HEK293 (cell line): ENCODE results near the gene SPHK1.

ENCODE experiments used
- CTCF ChIA-PET: fragments of 350-600 bp; formaldehyde crosslinking; extraction: SDS; loops from one replicate; lab custom pipeline; 2021; ENCODE audit warnings: antibody characterized with exemption; lab: Yijun Ruan, JAX
- POLR2A ChIA-PET: fragments of 300-600 bp; formaldehyde crosslinking; extraction: SDS; loops from one replicate; lab custom pipeline; 2020; ENCODE audit warnings: antibody characterized with exemption, inconsistent platforms; lab: Yijun Ruan, JAX
- H3K27ac ChIP-seq: fragments of 200-500 bp; sonication (Bioruptor generic); 2 replicates; pipeline ENCODE4 v1.5.1; 2014; ENCODE audit warnings: low read depth, low read length, control low read depth, inconsistent platforms; ENCODE audit errors: extremely low read depth
- H3K36me3 ChIP-seq, 2 experiments: fragments of 200-500 bp in 1 of 2; sonication (Bioruptor generic) in 1 of 2; 1 replicate in 1 of 2; 2 replicates in 1 of 2; pipeline ENCODE4 v1.5.1; 2014 to 2017; ENCODE audit warnings: inconsistent platforms in 2 of 2, low read length in 2 of 2; ENCODE audit not compliant: control insufficient read depth in 2 of 2, insufficient read depth in 1 of 2
- H3K4me1 ChIP-seq: fragments of 200-500 bp; sonication (Bioruptor generic); 2 replicates; pipeline ENCODE4 v1.5.1; 2014; ENCODE audit warnings: mild to moderate bottlenecking, low read length, inconsistent platforms; ENCODE audit not compliant: control insufficient read depth, insufficient read depth
- H3K4me3 ChIP-seq: 2 replicates; pipeline ENCODE4 v1.5.1; 2011; ENCODE audit warnings: low read depth, mild to moderate bottlenecking, control low read depth, low read length, moderate library complexity
- H3K9me3 ChIP-seq: fragments of 200-500 bp; sonication (Bioruptor generic); 2 replicates; pipeline ENCODE4 v1.5.1; 2014; ENCODE audit warnings: low read depth, low read length, inconsistent platforms; ENCODE audit not compliant: control insufficient read depth, insufficient read depth
- HOXC10 ChIP-seq: sonication (generic); formaldehyde crosslinking; IDR thresholded peaks from 2 replicates; pipeline ENCODE4 v1.8.1; 2023; ENCODE audit warnings: mild to moderate bottlenecking, missing genetic modification reagents
- MYNN ChIP-seq: fragments of 450-650 bp; formaldehyde crosslinking; IDR thresholded peaks from 2 replicates; pipeline ENCODE4 v1.5.1; 2016; ENCODE audit warnings: missing biosample characterization, missing genetic modification characterization, borderline replicate concordance
- SALL2 ChIP-seq: fragments of 450-650 bp; formaldehyde crosslinking; IDR thresholded peaks from 2 replicates; pipeline ENCODE4 v1.5.0; 2017; ENCODE audit warnings: missing biosample characterization, mild to moderate bottlenecking, missing genetic modification characterization, borderline replicate concordance
- ZBTB11 ChIP-seq: fragments of 450-650 bp; formaldehyde crosslinking; conservative IDR thresholded peaks from 2 replicates; pipeline ENCODE4 v1.5.1; 2016; ENCODE audit warnings: low read depth, missing biosample characterization, missing genetic modification characterization
- ZNF157 ChIP-seq: fragments of 450-650 bp; formaldehyde crosslinking; IDR thresholded peaks from 2 replicates; pipeline ENCODE4 v1.5.1; 2016; ENCODE audit warnings: missing biosample characterization, missing genetic modification characterization
- ZNF175 ChIP-seq: fragments of 450-650 bp; formaldehyde crosslinking; IDR thresholded peaks from 2 replicates; pipeline ENCODE4 v1.5.1; 2016; ENCODE audit warnings: missing biosample characterization, missing genetic modification characterization
- ZNF239 ChIP-seq: fragments of 450-650 bp; formaldehyde crosslinking; IDR thresholded peaks from 2 replicates; pipeline ENCODE4 v1.5.1; 2016; ENCODE audit warnings: missing biosample characterization, missing genetic modification characterization
- ZNF311 ChIP-seq: fragments of 450-650 bp; formaldehyde crosslinking; IDR thresholded peaks from 2 replicates; pipeline ENCODE4 v1.5.1; 2017; ENCODE audit warnings: missing biosample characterization, missing genetic modification characterization, borderline replicate concordance
- ZNF366 ChIP-seq: fragments of 450-650 bp; formaldehyde crosslinking; conservative IDR thresholded peaks from 2 replicates; pipeline ENCODE4 v1.5.1; 2016; ENCODE audit warnings: missing biosample characterization, missing genetic modification characterization
- ZNF521 ChIP-seq: fragments of 450-650 bp; formaldehyde crosslinking; IDR thresholded peaks from 2 replicates; pipeline ENCODE4 v1.5.1; 2017; ENCODE audit warnings: missing biosample characterization, mild to moderate bottlenecking, missing genetic modification characterization
- ZNF658 ChIP-seq: fragments of 450-650 bp; formaldehyde crosslinking; IDR thresholded peaks from 2 replicates; pipeline ENCODE4; 2016; ENCODE audit warnings: missing biosample characterization, missing genetic modification characterization
- ZNF776 ChIP-seq: fragments of 450-650 bp; formaldehyde crosslinking; IDR thresholded peaks from 2 replicates; pipeline ENCODE4 v1.5.0; 2017; ENCODE audit warnings: missing biosample characterization, missing genetic modification characterization, borderline replicate concordance
- ZNF777 ChIP-seq: fragments of 450-650 bp; formaldehyde crosslinking; IDR thresholded peaks from 2 replicates; pipeline ENCODE4 v1.5.1; 2017; ENCODE audit warnings: missing biosample characterization, missing genetic modification characterization, borderline replicate concordance
- ZNF843 ChIP-seq: fragments of 450-650 bp; formaldehyde crosslinking; IDR thresholded peaks from 2 replicates; pipeline ENCODE4 v1.5.1; 2016; ENCODE audit warnings: missing biosample characterization, missing genetic modification characterization
- ZSCAN30 ChIP-seq: fragments of 450-650 bp; IDR thresholded peaks from 2 replicates; pipeline ENCODE4 v1.5.1; 2018; ENCODE audit warnings: missing biosample characterization, mild to moderate bottlenecking, missing genetic modification characterization, moderate library complexity
- TF ChIP-seq, protein P1 (sequence below): fragments of 450-650 bp; formaldehyde crosslinking; IDR thresholded peaks from 2 replicates; pipeline ENCODE4 v1.5.1; 2016; ENCODE audit warnings: missing biosample characterization, missing genetic modification characterization
- TF ChIP-seq, protein P2 (sequence below): fragments of 450-650 bp; formaldehyde crosslinking; IDR thresholded peaks from 2 replicates; pipeline ENCODE4 v1.5.1; 2017; ENCODE audit warnings: missing biosample characterization, missing genetic modification characterization
- TF ChIP-seq, protein P3 (sequence below): fragments of 450-650 bp; formaldehyde crosslinking; IDR thresholded peaks from 2 replicates; pipeline ENCODE4 v1.5.1; 2016; ENCODE audit warnings: missing biosample characterization, missing genetic modification characterization
- TF ChIP-seq, protein P4 (sequence below): fragments of 450-650 bp; formaldehyde crosslinking; IDR thresholded peaks from 2 replicates; pipeline ENCODE4 v1.5.1; 2016; ENCODE audit warnings: missing biosample characterization, missing genetic modification characterization, borderline replicate concordance

Gene SPHK1

DNA sequence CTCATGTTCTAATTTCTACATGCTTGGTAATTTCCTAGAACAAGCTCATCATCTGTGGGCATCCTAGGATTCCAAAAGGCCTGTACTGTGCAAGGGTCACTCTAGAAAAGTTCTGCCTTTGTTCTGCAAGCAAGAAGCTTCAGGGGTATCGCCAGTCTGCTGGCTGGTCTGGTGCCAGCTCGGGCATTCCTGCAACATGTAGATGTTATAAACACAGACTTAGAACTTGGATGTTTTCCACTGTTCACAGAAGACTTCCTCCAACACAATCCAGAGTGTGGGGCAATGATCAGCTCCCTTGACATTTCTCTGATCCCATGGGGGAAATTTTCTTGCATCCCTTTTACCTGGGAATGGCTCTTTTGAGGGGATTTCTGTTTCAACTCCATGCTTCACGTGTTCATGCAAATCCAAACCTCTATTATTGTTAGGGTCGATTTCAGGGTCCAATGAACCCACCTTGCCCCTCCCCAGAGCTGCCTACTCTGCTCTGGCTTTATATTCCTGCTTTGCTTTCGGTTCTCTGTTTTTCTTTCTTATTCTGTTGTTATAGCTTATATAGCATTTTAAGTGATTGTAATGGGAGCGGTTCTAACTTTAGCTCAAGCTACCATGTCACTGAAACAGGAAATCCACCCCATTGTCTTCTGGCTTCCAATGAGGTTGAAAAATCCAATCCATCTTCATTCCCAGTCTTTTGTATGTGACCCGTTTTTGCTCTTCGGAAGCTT lies 43.3 kb downstream of the SPHK1 start:
- no peak overlapping the region for H3K4me3 ChIP-seq
- H3K9me3 ChIP-seq, result no peaks in the 10 kb centered on the region
- POLR2A ChIA-PET, result no interaction called here
- CTCF ChIA-PET, result interaction anchor here (0.5 to 1.1 kb wide), 6 partner anchors 10 to 95 kb away, joined by 3 to 4 read pairs (median 3); no protein-coding TSS in a partner anchor
- TF ChIP-seq ZSCAN30 (tag by site-specific recombination), result no peak
- TF ChIP-seq MYNN, result no peak
- no peak for TF ChIP-seq ZNF239 (tag by site-specific recombination)
- no peak for TF ChIP-seq ZBTB11 (tag by site-specific recombination)
- TF ChIP-seq ZNF521 (tag by site-specific recombination), result no peak
- TF ChIP-seq, protein P1, sequence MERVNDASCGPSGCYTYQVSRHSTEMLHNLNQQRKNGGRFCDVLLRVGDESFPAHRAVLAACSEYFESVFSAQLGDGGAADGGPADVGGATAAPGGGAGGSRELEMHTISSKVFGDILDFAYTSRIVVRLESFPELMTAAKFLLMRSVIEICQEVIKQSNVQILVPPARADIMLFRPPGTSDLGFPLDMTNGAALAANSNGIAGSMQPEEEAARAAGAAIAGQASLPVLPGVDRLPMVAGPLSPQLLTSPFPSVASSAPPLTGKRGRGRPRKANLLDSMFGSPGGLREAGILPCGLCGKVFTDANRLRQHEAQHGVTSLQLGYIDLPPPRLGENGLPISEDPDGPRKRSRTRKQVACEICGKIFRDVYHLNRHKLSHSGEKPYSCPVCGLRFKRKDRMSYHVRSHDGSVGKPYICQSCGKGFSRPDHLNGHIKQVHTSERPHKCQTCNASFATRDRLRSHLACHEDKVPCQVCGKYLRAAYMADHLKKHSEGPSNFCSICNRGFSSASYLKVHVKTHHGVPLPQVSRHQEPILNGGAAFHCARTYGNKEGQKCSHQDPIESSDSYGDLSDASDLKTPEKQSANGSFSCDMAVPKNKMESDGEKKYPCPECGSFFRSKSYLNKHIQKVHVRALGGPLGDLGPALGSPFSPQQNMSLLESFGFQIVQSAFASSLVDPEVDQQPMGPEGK (tag by site-specific recombination), result no peak
- no peak for TF ChIP-seq ZNF776 (tag by site-specific recombination)
- TF ChIP-seq ZNF311, result no peak
- TF ChIP-seq, protein P2, sequence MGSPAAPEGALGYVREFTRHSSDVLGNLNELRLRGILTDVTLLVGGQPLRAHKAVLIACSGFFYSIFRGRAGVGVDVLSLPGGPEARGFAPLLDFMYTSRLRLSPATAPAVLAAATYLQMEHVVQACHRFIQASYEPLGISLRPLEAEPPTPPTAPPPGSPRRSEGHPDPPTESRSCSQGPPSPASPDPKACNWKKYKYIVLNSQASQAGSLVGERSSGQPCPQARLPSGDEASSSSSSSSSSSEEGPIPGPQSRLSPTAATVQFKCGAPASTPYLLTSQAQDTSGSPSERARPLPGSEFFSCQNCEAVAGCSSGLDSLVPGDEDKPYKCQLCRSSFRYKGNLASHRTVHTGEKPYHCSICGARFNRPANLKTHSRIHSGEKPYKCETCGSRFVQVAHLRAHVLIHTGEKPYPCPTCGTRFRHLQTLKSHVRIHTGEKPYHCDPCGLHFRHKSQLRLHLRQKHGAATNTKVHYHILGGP (tag by site-specific recombination), result no peak
- no peak for TF ChIP-seq SALL2 (tag by site-specific recombination)
- TF ChIP-seq ZNF366, result no peak
- TF ChIP-seq ZNF843 (tag by site-specific recombination), result no peak
- no peak for TF ChIP-seq HOXC10 (CRISPR knock-in tag)
- no peak for TF ChIP-seq ZNF157 (tag by site-specific recombination)
- no peak for TF ChIP-seq ZNF175 (tag by site-specific recombination)
- TF ChIP-seq, protein P3, sequence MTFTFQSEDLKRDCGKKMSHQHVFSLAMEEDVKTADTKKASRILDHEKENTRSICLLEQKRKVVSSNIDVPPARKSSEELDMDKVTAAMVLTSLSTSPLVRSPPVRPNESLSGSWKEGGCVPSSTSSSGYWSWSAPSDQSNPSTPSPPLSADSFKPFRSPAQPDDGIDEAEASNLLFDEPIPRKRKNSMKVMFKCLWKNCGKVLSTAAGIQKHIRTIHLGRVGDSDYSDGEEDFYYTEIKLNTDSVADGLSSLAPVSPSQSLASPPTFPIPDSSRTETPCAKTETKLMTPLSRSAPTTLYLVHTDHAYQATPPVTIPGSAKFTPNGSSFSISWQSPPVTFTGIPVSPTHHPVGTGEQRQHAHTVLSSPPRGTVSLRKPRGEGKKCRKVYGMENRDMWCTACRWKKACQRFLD (tag by site-specific recombination), result no peak
- TF ChIP-seq, protein P4, sequence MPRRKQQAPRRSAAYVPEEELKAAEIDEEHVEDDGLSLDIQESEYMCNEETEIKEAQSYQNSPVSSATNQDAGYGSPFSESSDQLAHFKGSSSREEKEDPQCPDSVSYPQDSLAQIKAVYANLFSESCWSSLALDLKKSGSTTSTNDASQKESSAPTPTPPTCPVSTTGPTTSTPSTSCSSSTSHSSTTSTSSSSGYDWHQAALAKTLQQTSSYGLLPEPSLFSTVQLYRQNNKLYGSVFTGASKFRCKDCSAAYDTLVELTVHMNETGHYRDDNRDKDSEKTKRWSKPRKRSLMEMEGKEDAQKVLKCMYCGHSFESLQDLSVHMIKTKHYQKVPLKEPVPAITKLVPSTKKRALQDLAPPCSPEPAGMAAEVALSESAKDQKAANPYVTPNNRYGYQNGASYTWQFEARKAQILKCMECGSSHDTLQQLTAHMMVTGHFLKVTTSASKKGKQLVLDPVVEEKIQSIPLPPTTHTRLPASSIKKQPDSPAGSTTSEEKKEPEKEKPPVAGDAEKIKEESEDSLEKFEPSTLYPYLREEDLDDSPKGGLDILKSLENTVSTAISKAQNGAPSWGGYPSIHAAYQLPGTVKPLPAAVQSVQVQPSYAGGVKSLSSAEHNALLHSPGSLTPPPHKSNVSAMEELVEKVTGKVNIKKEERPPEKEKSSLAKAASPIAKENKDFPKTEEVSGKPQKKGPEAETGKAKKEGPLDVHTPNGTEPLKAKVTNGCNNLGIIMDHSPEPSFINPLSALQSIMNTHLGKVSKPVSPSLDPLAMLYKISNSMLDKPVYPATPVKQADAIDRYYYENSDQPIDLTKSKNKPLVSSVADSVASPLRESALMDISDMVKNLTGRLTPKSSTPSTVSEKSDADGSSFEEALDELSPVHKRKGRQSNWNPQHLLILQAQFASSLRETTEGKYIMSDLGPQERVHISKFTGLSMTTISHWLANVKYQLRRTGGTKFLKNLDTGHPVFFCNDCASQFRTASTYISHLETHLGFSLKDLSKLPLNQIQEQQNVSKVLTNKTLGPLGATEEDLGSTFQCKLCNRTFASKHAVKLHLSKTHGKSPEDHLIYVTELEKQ, result no peak
- no peak for TF ChIP-seq ZNF777 (tag by site-specific recombination)
- no peak for TF ChIP-seq ZNF658 (tag by site-specific recombination)
- peaks cover 0 to 3% of the 10 kb centered on the region in 2 experiments; a peak in 1 of 3 replicates for H3K36me3 ChIP-seq
- no peak overlapping the region for H3K27ac ChIP-seq
- H3K4me1 ChIP-seq, result no peaks in the 10 kb centered on the region
